ENCODE measurements around the gene LY6G5C.

DNA sequence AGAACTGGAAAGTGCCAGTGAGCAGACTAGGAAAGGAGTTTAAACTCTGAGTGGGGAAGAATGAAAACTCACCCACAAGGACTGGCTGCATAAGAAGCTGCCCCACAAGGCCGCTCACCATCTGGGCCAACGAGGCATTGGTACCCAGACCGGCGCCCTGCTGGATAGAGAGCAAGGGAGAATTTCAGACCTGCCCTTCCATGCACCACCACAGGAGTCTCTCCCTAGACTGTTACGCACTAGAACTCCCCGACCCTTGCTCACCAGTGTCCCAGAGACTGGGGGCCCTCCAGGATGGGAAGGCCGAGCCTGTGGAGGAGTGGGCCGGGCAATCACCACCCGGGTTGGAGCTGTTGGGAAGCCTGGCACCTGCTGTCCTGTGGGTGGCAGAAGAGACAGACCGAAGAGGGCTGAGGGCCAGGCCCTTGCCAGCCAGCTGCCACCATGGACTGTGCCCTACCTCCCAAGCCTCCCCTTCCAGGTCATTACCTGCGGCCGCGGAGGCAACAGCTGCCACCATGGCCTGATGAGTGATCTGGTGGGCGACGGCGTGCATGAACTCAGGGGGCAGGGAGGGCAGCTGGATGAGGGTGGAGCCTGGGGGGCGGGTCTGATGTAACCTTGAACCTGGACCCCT, 36.9 kb downstream of the LY6G5C start:
- TF ChIP-seq, protein P1, sequence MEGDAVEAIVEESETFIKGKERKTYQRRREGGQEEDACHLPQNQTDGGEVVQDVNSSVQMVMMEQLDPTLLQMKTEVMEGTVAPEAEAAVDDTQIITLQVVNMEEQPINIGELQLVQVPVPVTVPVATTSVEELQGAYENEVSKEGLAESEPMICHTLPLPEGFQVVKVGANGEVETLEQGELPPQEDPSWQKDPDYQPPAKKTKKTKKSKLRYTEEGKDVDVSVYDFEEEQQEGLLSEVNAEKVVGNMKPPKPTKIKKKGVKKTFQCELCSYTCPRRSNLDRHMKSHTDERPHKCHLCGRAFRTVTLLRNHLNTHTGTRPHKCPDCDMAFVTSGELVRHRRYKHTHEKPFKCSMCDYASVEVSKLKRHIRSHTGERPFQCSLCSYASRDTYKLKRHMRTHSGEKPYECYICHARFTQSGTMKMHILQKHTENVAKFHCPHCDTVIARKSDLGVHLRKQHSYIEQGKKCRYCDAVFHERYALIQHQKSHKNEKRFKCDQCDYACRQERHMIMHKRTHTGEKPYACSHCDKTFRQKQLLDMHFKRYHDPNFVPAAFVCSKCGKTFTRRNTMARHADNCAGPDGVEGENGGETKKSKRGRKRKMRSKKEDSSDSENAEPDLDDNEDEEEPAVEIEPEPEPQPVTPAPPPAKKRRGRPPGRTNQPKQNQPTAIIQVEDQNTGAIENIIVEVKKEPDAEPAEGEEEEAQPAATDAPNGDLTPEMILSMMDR (IDR thresholded peaks at IDR 0.05): no peak
- TF ChIP-seq, protein P2, sequence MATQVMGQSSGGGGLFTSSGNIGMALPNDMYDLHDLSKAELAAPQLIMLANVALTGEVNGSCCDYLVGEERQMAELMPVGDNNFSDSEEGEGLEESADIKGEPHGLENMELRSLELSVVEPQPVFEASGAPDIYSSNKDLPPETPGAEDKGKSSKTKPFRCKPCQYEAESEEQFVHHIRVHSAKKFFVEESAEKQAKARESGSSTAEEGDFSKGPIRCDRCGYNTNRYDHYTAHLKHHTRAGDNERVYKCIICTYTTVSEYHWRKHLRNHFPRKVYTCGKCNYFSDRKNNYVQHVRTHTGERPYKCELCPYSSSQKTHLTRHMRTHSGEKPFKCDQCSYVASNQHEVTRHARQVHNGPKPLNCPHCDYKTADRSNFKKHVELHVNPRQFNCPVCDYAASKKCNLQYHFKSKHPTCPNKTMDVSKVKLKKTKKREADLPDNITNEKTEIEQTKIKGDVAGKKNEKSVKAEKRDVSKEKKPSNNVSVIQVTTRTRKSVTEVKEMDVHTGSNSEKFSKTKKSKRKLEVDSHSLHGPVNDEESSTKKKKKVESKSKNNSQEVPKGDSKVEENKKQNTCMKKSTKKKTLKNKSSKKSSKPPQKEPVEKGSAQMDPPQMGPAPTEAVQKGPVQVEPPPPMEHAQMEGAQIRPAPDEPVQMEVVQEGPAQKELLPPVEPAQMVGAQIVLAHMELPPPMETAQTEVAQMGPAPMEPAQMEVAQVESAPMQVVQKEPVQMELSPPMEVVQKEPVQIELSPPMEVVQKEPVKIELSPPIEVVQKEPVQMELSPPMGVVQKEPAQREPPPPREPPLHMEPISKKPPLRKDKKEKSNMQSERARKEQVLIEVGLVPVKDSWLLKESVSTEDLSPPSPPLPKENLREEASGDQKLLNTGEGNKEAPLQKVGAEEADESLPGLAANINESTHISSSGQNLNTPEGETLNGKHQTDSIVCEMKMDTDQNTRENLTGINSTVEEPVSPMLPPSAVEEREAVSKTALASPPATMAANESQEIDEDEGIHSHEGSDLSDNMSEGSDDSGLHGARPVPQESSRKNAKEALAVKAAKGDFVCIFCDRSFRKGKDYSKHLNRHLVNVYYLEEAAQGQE (IDR thresholded peaks at IDR 0.05; ENCODE audit: insufficient read depth in 1 of 2, low read depth in 2 of 2, low read length in 1 of 2): no peak
- no peak for TF ChIP-seq POLR2AphosphoS5 (IDR thresholded peaks at IDR 0.05; ENCODE audit: low read depth, low read length)
- no peak for TF ChIP-seq TCF7L2 (IDR thresholded peaks at IDR 0.05; ENCODE audit: low read depth, low read length)
- no peak for TF ChIP-seq SIN3A (IDR thresholded peaks at IDR 0.05; ENCODE audit: borderline replicate concordance, insufficient read depth, low read depth, low read length)

Data from Panc1 (cell line).